HG03108 (cell line): Measurements from ENCODE around the gene MRPS23.
"Not testable (repeated sequence)": the region's sequence is repeated elsewhere in the genome, so short reads cannot be mapped to it uniquely, and the experiment has no call there.

Experiments
- ATAC-seq: cut with Tn5 transposase; IDR thresholded peaks from one replicate; pipeline ENCODE4 v1.9.1; 2021; ENCODE audit warnings: moderate library complexity; ENCODE audit not compliant: unreplicated experiment

MRPS23 gene

GRCh38 chr17:57864273-57864672, 14.4 kb upstream of the MRPS23 start:
- no peak for ATAC-seq

GRCh38 chr17:57862694-57863667, 13.1 kb upstream of the MRPS23 start:
- ATAC-seq, result no peak

- ATAC-seq, result no peak
These were observed 12.2 kb upstream of the MRPS23 start for GRCh38 chr17:57861790-57862693.

- ATAC-seq, result no peak
These were observed 11.4 kb upstream of the MRPS23 start for GRCh38 chr17:57861000-57861789.

- ATAC-seq, result no peak
These were observed 10.7 kb upstream of the MRPS23 start for GRCh38 chr17:57860414-57860999.

- ATAC-seq, result no peak
These were observed 10.0 kb upstream of the MRPS23 start for GRCh38 chr17:57859601-57860413.

- ATAC-seq, result no peak
These were observed 9.0 kb upstream of the MRPS23 start for GRCh38 chr17:57858838-57859237.

GRCh38 chr17:57856792-57857620, 7.2 kb upstream of the MRPS23 start:
- no peak for ATAC-seq

GRCh38 chr17:57855391-57856035, 5.7 kb upstream of the MRPS23 start:
- no peak for ATAC-seq

- ATAC-seq, result no peak
These were observed 3.9 kb upstream of the MRPS23 start for GRCh38 chr17:57853695-57854094.

- no peak for ATAC-seq
These were observed 3.1 kb upstream of the MRPS23 start for GRCh38 chr17:57852955-57853328.

- no peak for ATAC-seq
These were observed 2.5 kb upstream of the MRPS23 start for GRCh38 chr17:57852092-57852954.

GRCh38 chr17:57849163-57849873, 526 bp downstream of the MRPS23 start:
- ATAC-seq, result no peak

GRCh38 chr17:57846056-57846945, 3.5 kb downstream of the MRPS23 start:
- ATAC-seq, result not testable (repeated sequence)

- no peak for ATAC-seq
These were observed 7.6 kb downstream of the MRPS23 start for GRCh38 chr17:57842280-57842679.

GRCh38 chr17:57839571-57839923, 10.3 kb downstream of the MRPS23 start:
- ATAC-seq, result no peak
